ENCODE data around the gene DRG1.
"Not testable (repeated sequence)": the region's sequence is repeated elsewhere in the genome, so short reads cannot be mapped to it uniquely, and the experiment has no call there.

Gene DRG1

DNA sequence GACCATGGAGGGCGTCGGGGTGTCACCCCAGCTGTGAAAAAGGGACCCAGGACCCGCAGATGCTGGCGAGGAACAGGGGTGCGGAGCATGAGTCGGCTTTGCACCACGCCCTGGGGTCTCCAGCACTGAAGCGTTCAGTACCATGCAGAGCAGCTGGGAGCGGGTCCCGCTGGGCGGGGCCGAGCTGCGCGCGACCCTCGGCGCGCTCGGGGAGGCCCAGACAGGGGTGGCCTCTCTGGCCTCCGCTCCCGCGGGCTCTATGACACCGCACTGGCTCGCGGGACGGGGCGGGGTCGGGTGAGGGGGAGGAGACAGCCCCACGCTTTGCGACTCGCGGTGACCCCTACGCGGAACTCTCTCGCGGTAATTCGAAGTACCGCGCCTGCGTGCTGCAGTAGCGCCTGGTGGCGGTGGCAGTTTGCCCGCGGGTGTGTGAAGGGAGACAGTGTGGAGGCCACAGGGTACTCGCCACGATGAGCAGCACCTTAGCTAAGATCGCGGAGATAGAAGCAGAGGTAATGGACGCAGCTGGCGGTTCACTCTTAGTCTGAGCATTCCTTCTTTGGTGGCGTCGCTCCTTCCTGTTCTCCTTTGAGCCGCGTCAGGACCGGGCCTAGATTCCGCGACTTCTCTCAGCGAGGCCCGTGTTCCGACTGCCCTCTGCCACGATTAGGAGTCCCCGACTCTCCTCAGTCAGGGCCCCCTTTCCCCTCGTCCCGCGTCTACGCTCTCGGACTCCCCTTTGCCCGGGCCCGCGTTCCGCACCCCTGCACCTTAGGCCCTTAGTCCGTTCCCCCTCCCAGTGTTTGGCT is at the start of gene DRG1:
Gene DRG1 (plus strand): TSS at position 394 of the 812 bp plus-strand sequence. CDS start 80 bp downstream, at position 474.
- peak; percentile 96 for DNase-seq

DNA sequence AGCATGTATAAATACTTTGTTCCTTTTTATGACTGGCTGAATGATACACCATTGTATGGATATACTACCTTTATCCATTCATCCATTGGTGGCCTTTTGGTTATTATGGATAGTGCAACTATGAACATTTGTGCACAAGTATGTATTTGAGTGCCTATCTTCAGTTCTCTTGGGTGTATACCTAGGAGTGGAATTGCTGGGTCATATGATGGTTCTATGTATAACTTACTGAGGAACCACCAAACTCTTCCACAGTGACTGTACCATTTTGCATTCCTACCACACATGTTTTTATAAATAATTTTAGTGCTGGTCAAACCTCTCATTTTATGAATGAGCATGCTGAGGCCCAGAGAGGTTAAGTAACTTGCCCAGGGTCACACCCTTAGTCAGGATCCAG is 49.4 kb upstream of the DRG1 start:
- DNase-seq, result no peak

DNA sequence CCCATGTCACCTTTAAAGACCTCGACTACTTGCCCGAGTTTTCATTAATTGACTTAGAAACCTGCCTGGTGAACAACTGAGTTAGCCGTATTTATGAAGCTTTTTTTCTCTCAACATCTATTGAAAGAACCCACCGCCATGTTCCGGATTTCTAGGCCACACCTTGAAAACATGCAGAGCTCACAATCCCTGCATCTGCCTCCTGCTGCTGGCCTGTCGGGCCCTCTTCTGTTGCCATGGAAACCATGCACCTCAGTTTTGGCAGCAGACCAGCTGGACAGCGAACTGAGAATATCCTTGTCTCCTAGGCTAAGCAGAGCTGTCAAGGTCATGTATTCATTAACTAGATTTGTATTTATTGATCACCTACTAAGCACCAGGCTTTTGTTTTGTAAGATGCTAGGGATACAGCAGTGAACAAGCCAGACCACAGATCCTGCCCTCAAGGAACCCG is 49.0 kb upstream of the DRG1 start:
- DNase-seq, result no peak

- no peak for DNase-seq
Observed at GRCh38 chr22:31354515-31354914, 44.9 kb upstream of the DRG1 start.

DNA sequence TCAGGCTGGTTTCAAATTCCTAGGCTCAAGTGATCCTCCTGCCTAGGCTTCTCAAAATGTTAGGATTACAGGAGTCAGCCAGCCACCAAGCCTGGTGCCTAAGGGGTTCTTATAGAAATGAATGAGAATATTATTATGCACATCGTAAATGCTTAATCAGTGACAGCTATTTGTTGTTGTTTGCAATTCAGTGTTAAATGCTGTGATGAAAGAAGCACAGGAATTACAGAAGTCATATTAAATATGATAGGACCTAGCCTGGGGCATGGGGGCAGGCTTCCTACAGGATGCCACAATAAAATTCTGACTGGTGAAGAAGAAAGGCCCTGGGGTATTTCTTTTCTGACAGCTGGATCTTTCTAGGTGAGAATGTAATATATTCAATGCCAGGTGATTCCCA is 39.4 kb upstream of the DRG1 start:
- DNase-seq, result no peak

DNA sequence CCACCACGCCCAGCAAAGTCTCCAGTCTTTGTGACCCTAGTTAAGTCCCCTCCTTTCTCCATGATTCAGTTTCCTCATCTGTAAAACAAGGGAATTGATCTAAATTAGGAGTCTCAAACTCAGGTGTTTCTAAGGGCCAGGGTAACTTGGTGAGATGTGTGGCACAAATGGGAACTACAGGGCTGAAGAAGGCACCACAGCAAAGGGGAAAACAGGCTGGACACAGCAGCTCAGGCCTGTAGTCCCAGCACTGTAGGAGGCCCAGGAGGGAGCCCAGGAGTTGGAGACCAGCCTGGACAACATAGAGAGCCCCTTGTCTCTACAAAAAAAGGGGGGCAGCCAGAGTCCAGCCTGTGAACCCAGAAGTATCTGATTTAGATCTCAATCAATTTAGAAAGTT is 37.7 kb upstream of the DRG1 start:
- no peak for DNase-seq

- DNase-seq, result no peak
Observed at GRCh38 chr22:31363885-31364465, 35.4 kb upstream of the DRG1 start.

- DNase-seq, result no peak
Observed at GRCh38 chr22:31367426-31367825, 32.0 kb upstream of the DRG1 start.

- no peak for DNase-seq
Observed at GRCh38 chr22:31377612-31378011, 21.8 kb upstream of the DRG1 start.

- DNase-seq, result no peak
Observed at GRCh38 chr22:31378123-31378522, 21.3 kb upstream of the DRG1 start.

GRCh38 chr22:31378651-31379050 is 20.8 kb upstream of the DRG1 start:
- DNase-seq, result not testable (repeated sequence)

DNA sequence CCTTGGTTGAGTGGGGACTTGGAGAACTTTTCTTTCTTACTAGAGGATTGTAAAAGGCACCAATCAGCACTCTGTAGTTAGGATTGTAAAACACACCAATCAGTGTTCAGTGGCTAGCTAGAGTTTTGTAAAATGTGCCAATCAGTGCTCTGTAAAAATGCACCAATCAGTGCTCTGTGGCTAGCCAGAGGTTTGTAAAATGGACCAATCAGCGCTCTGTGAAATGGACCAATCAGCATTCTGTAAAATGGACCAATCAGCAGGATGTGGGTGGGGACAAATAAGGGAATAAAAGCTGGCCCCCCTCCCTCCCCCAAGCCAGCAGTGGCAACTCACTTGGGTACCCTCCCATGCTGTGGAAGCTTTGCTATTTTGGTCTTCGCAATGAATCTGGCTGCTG is 5.5 kb upstream of the DRG1 start:
- DNase-seq, result no peak

DNA sequence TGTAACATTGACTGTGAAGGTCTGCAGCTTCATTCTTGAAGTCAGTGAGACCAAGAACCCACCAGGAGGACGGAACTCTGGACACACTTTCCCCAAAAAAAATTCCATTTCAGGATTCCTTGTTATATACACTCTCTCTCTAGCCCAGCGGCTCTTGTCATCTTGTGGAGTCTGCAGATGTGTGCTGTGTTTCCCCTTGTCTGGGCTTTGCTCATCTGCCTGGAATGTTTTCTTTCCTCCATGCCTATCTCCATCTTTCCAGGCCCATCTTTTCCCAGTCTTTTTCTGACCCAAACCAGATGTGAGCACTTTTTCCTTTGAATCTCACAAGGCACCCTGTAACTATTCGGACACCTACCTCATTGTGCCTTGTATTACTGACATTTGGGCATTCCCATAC is 5.1 kb upstream of the DRG1 start:
- no peak for DNase-seq

DNA sequence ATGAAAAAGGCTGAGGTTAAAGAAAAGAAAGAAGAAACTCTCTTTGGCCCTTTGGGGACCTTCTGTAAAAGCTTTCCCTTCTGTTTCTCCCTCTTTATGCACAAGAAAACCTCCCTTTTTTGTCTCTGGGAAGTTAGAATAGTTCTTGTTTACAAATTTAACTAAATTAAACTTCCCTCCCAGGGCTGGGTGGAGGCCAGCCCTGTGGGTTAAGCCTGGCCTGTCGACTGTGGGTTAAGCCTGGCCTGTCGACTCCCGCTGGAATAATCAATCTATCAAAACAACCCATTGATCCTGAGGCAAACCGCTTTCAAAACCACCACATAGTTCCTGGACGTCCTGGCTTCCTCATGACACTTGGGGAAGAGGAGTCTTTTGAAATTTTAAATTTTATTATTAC is 1.2 kb upstream of the DRG1 start:
- no peak for DNase-seq

- DNase-seq, result no peak
Observed at GRCh38 chr22:31400023-31400397, 606 bp downstream of the DRG1 start.

- not testable (repeated sequence) for DNase-seq
Observed at GRCh38 chr22:31402350-31402749, 2.9 kb downstream of the DRG1 start.

- no peak for DNase-seq
Observed at GRCh38 chr22:31425331-31426050, 26.1 kb downstream of the DRG1 start.

GRCh38 chr22:31431950-31432349 is 32.5 kb downstream of the DRG1 start:
- DNase-seq, result no peak

- no peak for DNase-seq
Observed at GRCh38 chr22:31436132-31436531, 36.7 kb downstream of the DRG1 start.

- DNase-seq, result no peak
Observed at GRCh38 chr22:31439808-31440207, 40.4 kb downstream of the DRG1 start.

DNA sequence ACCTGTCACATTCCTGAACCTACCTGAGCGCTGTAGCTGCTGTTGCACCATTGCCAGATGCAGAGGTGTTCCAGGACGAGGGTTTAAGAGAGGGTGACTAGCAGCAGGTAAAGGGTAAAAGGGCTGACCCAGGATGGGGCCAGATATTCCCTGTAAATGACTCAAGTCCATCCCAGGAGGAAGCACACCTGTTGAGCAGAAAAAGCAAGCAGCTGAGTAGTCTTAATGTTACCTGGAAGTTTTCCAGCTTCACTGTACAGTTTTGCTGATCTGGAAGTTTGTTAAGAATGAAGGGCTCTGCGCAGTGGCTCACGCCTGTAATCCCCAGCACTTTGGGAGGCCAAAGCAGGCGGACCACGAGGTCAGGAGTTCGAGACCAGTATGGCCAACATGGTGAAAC is 41.3 kb downstream of the DRG1 start:
- no peak for DNase-seq

GRCh38 chr22:31441652-31442051 is 42.2 kb downstream of the DRG1 start:
- no peak for DNase-seq

GRCh38 chr22:31442768-31443489 is 43.5 kb downstream of the DRG1 start:
- no peak for DNase-seq
